Left ventricle myocardium inferior (tissue), 1 donor: Measurements from ENCODE around the gene PDLIM5. TPM values are rescaled to one million over a fixed set of nuclear protein-coding genes. Genes with fewer than 3 reads are reported as not detected.

Source experiments
- DNase-seq: peaks from one replicate; pipeline ENCODE4 v3.0.0-alpha.2; 2020
- H3K27ac ChIP-seq: fragments of 200-600 bp; replicated peaks from 2 replicates; pipeline ENCODE4 v1.8.0; 2021
- H3K27me3 ChIP-seq: fragments of 200-600 bp; 2 replicates; pipeline ENCODE4 v1.8.0; 2021; ENCODE audit warnings: low read depth
- H3K36me3 ChIP-seq: fragments of 200-600 bp; 2 replicates; pipeline ENCODE4 v1.8.0; 2021
- H3K4me1 ChIP-seq: fragments of 200-600 bp; 2 replicates; pipeline ENCODE4 v1.8.0; 2021
- H3K4me3 ChIP-seq: fragments of 200-600 bp; 2 replicates; pipeline ENCODE4 v1.8.0; 2021; ENCODE audit warnings: mild to moderate bottlenecking, moderate library complexity
- H3K9me3 ChIP-seq: fragments of 200-600 bp; replicated peaks from 2 replicates; pipeline ENCODE4 v1.8.0; 2021
- intact Hi-C: fragments of 100-400 bp; cut with micrococcal nuclease; formaldehyde crosslinking; loops from one replicate; pipeline ENCODE4 v1.11.0; 2022
- total RNA-seq: library from RNA; stranded (reverse); fragmentation: NEBNext Ultra II Directional; extraction: Animal tissue kit (Norgen Biotek cat#: 25700); gene quantifications from one replicate; pipeline ENCODE4 v1.2.1, GENCODE V29; 2021
- TF ChIP-seq, protein P1 (sequence below): fragments of 200-600 bp; IDR thresholded peaks from 2 replicates; pipeline ENCODE4 v1.8.0; 2021; ENCODE audit warnings: antibody characterized with exemption, mild to moderate bottlenecking, borderline replicate concordance
- donor health status: DM: no; HTN: yes; CAD: no; lungs with severe emphysema.

The PDLIM5 gene
- total RNA-seq, 1 donor from 2014 or later: 982 TPM

DNA sequence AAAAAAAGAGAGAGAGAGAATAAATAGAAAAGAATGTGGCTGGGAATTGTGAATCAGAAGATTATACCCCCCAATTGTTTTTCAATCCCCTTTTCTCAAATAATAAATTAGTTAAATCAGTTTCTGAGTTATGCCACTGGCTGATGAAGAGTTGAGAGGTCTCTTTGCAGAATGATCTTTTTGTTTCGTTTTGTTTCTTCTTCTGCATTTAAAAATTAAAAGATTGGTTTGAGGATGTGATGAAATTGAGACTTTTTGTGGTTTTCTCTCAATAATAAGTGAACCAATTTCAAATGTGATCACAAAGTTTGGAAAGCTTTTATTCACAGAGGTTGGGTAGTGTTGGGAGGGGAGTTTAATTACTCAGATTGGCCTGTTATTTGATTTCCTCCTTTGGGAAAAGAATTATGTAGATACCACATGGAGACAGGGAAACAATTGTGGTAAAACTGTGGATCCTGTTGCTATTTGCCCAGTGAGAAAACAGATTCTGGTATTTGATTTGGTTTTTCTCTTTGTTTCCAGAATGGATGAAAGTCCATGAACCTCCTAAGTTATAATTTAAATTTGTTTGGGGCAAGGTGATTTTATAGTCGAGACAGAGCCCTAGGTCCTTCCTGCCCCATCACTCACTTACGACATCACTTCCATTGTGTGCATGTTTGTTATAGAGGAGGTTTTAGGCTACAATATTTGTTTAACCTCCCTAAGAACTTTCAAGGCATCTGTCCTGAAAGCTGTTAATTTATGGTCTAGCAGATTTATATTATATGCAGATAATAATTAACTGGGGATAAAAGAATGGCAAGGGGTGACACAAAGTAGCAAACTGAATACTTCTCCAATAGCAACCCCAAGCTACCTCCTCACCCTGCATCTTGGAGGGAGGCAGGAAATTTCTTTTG is 214.0 kb downstream of the PDLIM5 start:
- H3K36me3 ChIP-seq: peaks cover 74% of the 10 kb centered on the region

DNA sequence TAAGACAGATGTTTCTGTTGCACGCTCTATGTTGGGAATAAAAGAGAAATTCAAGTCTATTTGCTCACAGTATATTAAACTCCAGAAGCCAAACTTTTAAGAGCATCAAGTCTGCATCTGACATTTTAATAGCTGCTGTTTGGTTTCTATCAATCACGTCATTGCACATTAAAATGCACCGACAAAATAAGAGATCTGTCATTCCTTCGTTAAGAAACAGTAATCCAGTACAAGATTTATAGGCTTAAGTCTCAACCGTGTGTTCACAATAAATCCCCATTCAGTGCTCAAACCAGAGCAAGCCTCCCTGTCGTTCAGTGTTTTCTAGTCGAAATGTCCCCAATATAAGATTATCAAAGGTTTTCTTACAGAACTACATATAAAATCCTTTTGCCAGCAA is 217.0 kb downstream of the PDLIM5 start:
- H3K4me3 ChIP-seq: no peak overlapping the region
- H3K27me3 ChIP-seq: no peaks in the 10 kb centered on the region
- no peaks in the 10 kb centered on the region for H3K4me1 ChIP-seq
- TF ChIP-seq, protein P1, sequence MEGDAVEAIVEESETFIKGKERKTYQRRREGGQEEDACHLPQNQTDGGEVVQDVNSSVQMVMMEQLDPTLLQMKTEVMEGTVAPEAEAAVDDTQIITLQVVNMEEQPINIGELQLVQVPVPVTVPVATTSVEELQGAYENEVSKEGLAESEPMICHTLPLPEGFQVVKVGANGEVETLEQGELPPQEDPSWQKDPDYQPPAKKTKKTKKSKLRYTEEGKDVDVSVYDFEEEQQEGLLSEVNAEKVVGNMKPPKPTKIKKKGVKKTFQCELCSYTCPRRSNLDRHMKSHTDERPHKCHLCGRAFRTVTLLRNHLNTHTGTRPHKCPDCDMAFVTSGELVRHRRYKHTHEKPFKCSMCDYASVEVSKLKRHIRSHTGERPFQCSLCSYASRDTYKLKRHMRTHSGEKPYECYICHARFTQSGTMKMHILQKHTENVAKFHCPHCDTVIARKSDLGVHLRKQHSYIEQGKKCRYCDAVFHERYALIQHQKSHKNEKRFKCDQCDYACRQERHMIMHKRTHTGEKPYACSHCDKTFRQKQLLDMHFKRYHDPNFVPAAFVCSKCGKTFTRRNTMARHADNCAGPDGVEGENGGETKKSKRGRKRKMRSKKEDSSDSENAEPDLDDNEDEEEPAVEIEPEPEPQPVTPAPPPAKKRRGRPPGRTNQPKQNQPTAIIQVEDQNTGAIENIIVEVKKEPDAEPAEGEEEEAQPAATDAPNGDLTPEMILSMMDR: no peak
- no peaks in the 10 kb centered on the region for H3K9me3 ChIP-seq
- no peak overlapping the region for H3K27ac ChIP-seq
- intact Hi-C loops: no loop called here
- peaks cover 45% of the 10 kb centered on the region for H3K36me3 ChIP-seq
- no peak for DNase-seq

More for the DNA sequence above, 214.0 kb downstream of the PDLIM5 start:
- H3K27ac ChIP-seq: no peak overlapping the region
- no peak for DNase-seq
- TF ChIP-seq, protein P1: no peak
- H3K9me3 ChIP-seq: no peaks in the 10 kb centered on the region
- intact Hi-C loops: no loop called here
- H3K27me3 ChIP-seq: no peaks in the 10 kb centered on the region
- H3K4me3 ChIP-seq: no peak overlapping the region
- no peaks in the 10 kb centered on the region for H3K4me1 ChIP-seq

DNA sequence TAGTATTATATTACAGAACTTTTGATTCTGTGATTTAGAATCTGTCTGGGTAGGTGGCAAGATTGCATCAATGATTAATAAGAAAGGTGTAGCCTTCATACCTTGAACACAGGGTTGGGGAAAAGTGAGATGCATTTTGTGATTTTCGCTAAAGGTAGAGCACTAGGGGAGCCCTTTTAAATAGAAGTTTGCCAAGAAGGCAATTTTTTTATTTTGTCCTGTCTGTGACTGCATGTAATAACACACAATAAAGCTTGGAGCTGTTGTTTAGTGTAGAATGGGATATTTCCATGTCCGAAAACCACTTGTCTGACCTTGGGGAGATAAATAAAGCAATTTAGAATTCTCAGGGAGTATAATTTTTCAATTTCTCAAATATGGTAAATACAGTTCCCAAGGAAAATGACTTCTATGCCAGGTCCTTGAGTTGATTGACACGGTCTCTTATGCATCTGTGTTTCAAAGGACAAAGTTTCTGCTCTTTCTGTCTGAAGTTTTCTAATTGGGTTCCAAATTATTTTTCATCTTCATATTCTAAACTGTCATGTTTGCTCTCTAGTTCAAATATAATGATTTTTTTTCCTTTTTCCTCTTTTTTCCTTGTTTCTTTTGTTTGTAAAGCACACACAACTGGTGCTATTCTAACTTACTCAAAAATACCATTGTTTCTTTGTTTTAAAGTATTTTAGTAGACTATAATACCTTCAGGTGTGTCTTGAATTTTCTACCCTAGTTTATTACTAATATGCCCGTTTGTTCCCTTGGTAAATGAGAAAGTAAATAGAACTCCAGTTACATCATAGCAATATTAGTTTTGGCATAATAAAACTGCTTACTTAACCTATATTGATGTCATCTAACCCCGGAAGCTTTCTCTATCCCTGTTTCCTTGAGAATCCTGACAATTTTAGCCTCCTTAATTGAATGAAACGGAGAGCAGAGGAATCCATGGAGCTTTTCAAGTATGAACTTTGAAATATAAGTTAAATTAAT is 218.2 kb downstream of the PDLIM5 start:
- Histone ChIP-seq H3K4me1 (no peaks in the 10 kb centered on the region), H3K4me3 (no peak overlapping the region), H3K27me3 (no peaks in the 10 kb centered on the region), H3K27ac (no peak overlapping the region), H3K9me3 (no peaks in the 10 kb centered on the region), H3K36me3 (peaks cover 33% of the 10 kb centered on the region)
- DNase-seq: no peak
- intact Hi-C loops: no loop called here
- TF ChIP-seq, protein P1: peak; percentile 18

DNA sequence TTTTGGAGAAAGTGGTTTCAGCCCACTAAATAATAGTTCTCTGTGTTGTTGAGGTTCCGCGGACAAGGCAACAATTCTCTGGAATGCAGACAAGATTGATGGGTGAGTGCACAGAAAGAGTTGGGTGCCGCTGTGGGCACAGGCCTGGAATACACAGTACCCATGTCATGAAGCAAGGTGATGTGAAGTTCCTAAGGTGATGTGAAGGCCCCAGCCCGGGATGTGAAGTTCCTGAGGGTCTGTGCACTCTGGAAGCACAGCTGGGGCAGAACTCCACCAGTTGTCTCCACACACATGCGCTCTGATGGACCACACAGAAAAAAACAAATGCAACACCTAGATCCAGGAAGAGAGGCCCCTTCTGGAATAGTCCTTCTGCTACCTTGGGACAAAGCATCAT is 219.4 kb downstream of the PDLIM5 start:
- intact Hi-C loops: no loop called here
- peaks cover 23% of the 10 kb centered on the region for H3K36me3 ChIP-seq
- H3K9me3 ChIP-seq: no peaks in the 10 kb centered on the region
- no peak for DNase-seq
- H3K4me3 ChIP-seq: no peak overlapping the region
- no peak overlapping the region for H3K27ac ChIP-seq
- TF ChIP-seq, protein P1: no peak
- no peaks in the 10 kb centered on the region for H3K27me3 ChIP-seq
- no peaks in the 10 kb centered on the region for H3K4me1 ChIP-seq

DNA sequence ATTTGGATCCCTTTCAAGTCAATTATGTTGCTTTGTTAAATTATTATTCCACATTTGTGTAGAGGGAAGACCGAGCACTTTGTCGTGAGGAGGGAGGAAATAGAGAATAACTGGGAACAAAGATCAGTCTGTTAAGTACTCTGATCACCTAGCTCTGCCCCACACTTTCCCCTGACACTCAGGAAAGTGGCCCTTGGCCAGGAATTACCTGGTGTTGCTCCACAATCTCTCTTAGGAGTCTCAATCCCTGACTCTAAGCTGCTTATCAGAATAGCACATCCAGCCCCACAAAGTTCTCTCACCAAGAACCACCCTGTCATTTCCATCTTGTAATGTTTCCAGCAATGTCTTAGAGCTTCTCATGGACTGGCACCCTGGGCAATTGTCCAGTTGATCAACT is 222.2 kb downstream of the PDLIM5 start:
- H3K9me3 ChIP-seq: no peaks in the 10 kb centered on the region
- peaks cover 11% of the 10 kb centered on the region for H3K4me1 ChIP-seq
- H3K4me3 ChIP-seq: no peak overlapping the region
- H3K36me3 ChIP-seq: no peaks in the 10 kb centered on the region
- no peak overlapping the region for H3K27ac ChIP-seq
- DNase-seq: no peak
- intact Hi-C loops: no loop called here
- H3K27me3 ChIP-seq: no peaks in the 10 kb centered on the region
- TF ChIP-seq, protein P1: no peak
